Right renal cortex interstitium (tissue), 3 donors: Measurements from ENCODE around the gene TTC1. TPM values are rescaled to one million over a fixed set of nuclear protein-coding genes. Genes with fewer than 3 reads are reported as not detected.
"Not testable (repeated sequence)": the region's sequence is repeated elsewhere in the genome, so short reads cannot be mapped to it uniquely, and the experiment has no call there.

Source experiments
- DNase-seq, 3 donors: peaks; one replicate each; pipeline ENCODE4 v3.0.0-alpha.2; 2013; ENCODE audit warnings: low read depth in 3 of 3, low spot score in 2 of 3
- polyA plus RNA-seq, 3 donors: library from polyadenylated mRNA; unstranded; fragments of 120-200 nt; gene quantifications; one replicate each; pipeline ENCODE4 v1.2.1, GENCODE V29; 2013; ENCODE audit not compliant: insufficient read length in 3 of 3

Gene TTC1
- polyA plus RNA-seq, 3 donors = 68.3 to 70.6 (median 70.2) TPM

GRCh38 chr5:160036884-160037283 lies 27.9 kb downstream of the TTC1 start:
- no peak for DNase-seq

- no peak for DNase-seq
Measured at GRCh38 chr5:160039810-160040470, 31.0 kb downstream of the TTC1 start.

GRCh38 chr5:160040471-160040835 lies 31.5 kb downstream of the TTC1 start:
- DNase-seq = no peak

- DNase-seq = no peak
Measured at GRCh38 chr5:160042671-160043070, 33.7 kb downstream of the TTC1 start.

GRCh38 chr5:160044391-160044804 lies 35.5 kb downstream of the TTC1 start:
- no peak for DNase-seq

GRCh38 chr5:160044967-160045366 lies 36.0 kb downstream of the TTC1 start:
- no peak for DNase-seq

GRCh38 chr5:160047423-160047822 lies 38.5 kb downstream of the TTC1 start:
- no peak for DNase-seq

GRCh38 chr5:160048131-160048530 lies 39.2 kb downstream of the TTC1 start:
- no peak for DNase-seq

- no peak for DNase-seq
Measured at GRCh38 chr5:160049099-160049498, 40.2 kb downstream of the TTC1 start.

- DNase-seq = no peak
Measured at GRCh38 chr5:160054047-160054446, 45.1 kb downstream of the TTC1 start.

GRCh38 chr5:160054831-160055230 lies 45.9 kb downstream of the TTC1 start:
- no peak for DNase-seq

- no peak for DNase-seq
Measured at GRCh38 chr5:160057256-160057655, 48.3 kb downstream of the TTC1 start.

- DNase-seq = no peak
Measured at GRCh38 chr5:160060001-160060400, 51.1 kb downstream of the TTC1 start.

GRCh38 chr5:160061770-160062169 lies 52.8 kb downstream of the TTC1 start:
- DNase-seq = no peak

- DNase-seq = no peak
Measured at GRCh38 chr5:160064417-160064810, 55.5 kb downstream of the TTC1 start.

- no peak for DNase-seq
Measured at GRCh38 chr5:160064995-160065614, 56.2 kb downstream of the TTC1 start.

GRCh38 chr5:160069120-160069519 lies 60.2 kb downstream of the TTC1 start:
- not testable (repeated sequence) for DNase-seq

GRCh38 chr5:160071516-160071915 lies 62.6 kb downstream of the TTC1 start:
- DNase-seq = no peak

- DNase-seq = no peak
Measured at GRCh38 chr5:160071916-160072315, 63.0 kb downstream of the TTC1 start.

- no peak for DNase-seq
Measured at GRCh38 chr5:160075073-160075472, 66.1 kb downstream of the TTC1 start.

- no peak for DNase-seq
Measured at GRCh38 chr5:160076997-160077396, 68.1 kb downstream of the TTC1 start.

- DNase-seq = no peak
Measured at GRCh38 chr5:160079753-160080152, 70.8 kb downstream of the TTC1 start.

- no peak for DNase-seq
Measured at GRCh38 chr5:160081495-160081894, 72.6 kb downstream of the TTC1 start.
